IMR-90 (cell line): ENCODE data around the gene ASTN2. TPM values are rescaled to one million over a fixed set of nuclear protein-coding genes. Genes with fewer than 3 reads are reported as not detected.

Experiments
- ATAC-seq: fragments of 200-7000 bp; cut with Tn5 transposase; 2 replicates; pipeline ENCODE4 v1.9.1; 2020; ENCODE audit warnings: low read depth, mild to moderate bottlenecking, moderate library complexity
- BruUV-seq: library from RNA; stranded (reverse); fragments of 400-500 nt; replicated peaks from 2 replicates; lab custom pipeline; 2021; lab: Mats Ljungman, UMichigan
- CTCF ChIA-PET: fragments of 300-600 bp; formaldehyde crosslinking; extraction: SDS; loops from one replicate; lab custom pipeline; 2021; ENCODE audit warnings: antibody characterized with exemption; lab: Yijun Ruan, JAX
- POLR2A ChIA-PET: fragments of 300-600 bp; sonication (Branson Sonifier 250); formaldehyde crosslinking; loops from one replicate; lab custom pipeline; 2022; ENCODE audit warnings: antibody characterized with exemption; ENCODE audit not compliant: unreplicated experiment; lab: Charles Lee
- DNase-seq: peaks from one replicate; pipeline ENCODE4 v3.0.0; 2013
- H2AFZ ChIP-seq: replicated peaks from 2 replicates; pipeline ENCODE3; 2013; ENCODE audit warnings: low read length, mild to moderate bottlenecking; ENCODE audit not compliant: poor library complexity
- H2AK5ac ChIP-seq: 2 replicates; pipeline ENCODE4 v1.6.1; 2013; ENCODE audit warnings: low read depth, low read length, inconsistent platforms
- H2AK9ac ChIP-seq: replicated peaks from 2 replicates; pipeline ENCODE3; 2013; ENCODE audit warnings: mild to moderate bottlenecking, low read depth, low read length, moderate library complexity; ENCODE audit not compliant: poor library complexity
- H2BK120ac ChIP-seq: 2 replicates; pipeline ENCODE4 v1.6.1; 2013; ENCODE audit warnings: low read depth, low read length, inconsistent platforms
- H2BK15ac ChIP-seq: 3 replicates; pipeline ENCODE4 v1.6.1; 2013; ENCODE audit warnings: low read depth, low read length, inconsistent platforms
- H2BK20ac ChIP-seq: 2 replicates; pipeline ENCODE4 v1.6.1; 2013; ENCODE audit warnings: low read depth, mild to moderate bottlenecking, inconsistent platforms, low read length, moderate library complexity
- H2BK5ac ChIP-seq: 2 replicates; pipeline ENCODE4 v1.6.1; 2013; ENCODE audit warnings: mild to moderate bottlenecking, low read depth, low read length, inconsistent platforms; ENCODE audit not compliant: poor library complexity, severe bottlenecking
- H3K14ac ChIP-seq: replicated peaks from 2 replicates; pipeline ENCODE4 v1.6.1; 2013; ENCODE audit warnings: low read depth, low read length, inconsistent platforms
- H3K18ac ChIP-seq: 2 replicates; pipeline ENCODE4 v1.6.1; 2013; ENCODE audit warnings: low read depth, low read length, control low read depth
- H3K23ac ChIP-seq: 2 replicates; pipeline ENCODE4 v1.6.1; 2013; ENCODE audit warnings: low read depth, low read length, inconsistent platforms
- H3K27ac ChIP-seq: 2 replicates; pipeline ENCODE4 v1.5.1; 2013; ENCODE audit warnings: mild to moderate bottlenecking, control low read depth, low read length; ENCODE audit not compliant: insufficient read depth
- H3K27me3 ChIP-seq: 2 replicates; pipeline ENCODE4 v1.6.1; 2013; ENCODE audit warnings: low read length; ENCODE audit not compliant: control insufficient read depth, insufficient read depth
- H3K36me3 ChIP-seq: 2 replicates; pipeline ENCODE4 v1.6.1; 2013; ENCODE audit warnings: low read length, mixed read lengths; ENCODE audit not compliant: control insufficient read depth, insufficient read depth
- H3K4ac ChIP-seq: 2 replicates; pipeline ENCODE4 v1.6.1; 2013; ENCODE audit warnings: low read depth, low read length, inconsistent platforms
- H3K4me1 ChIP-seq: 2 replicates; pipeline ENCODE4 v1.6.1; 2013; ENCODE audit warnings: low read length, mixed read lengths; ENCODE audit not compliant: control insufficient read depth, insufficient read depth
- H3K4me2 ChIP-seq: 2 replicates; pipeline ENCODE4 v1.6.1; 2013; ENCODE audit warnings: low read depth, mild to moderate bottlenecking, control low read depth, low read length, moderate library complexity
- H3K4me3 ChIP-seq: 2 replicates; pipeline ENCODE4 v1.5.1; 2013; ENCODE audit warnings: low read depth, mild to moderate bottlenecking, control low read depth, low read length, moderate library complexity; ENCODE audit not compliant: insufficient read depth
- H3K56ac ChIP-seq: 2 replicates; pipeline ENCODE4 v1.6.1; 2013; ENCODE audit warnings: low read length, inconsistent platforms; ENCODE audit not compliant: insufficient read depth; ENCODE audit errors: extremely low read depth
- H3K79me1 ChIP-seq, 2 experiments: 2 replicates each; pipeline ENCODE4 v1.6.1; 2013; ENCODE audit warnings: low read length in 2 of 2, inconsistent platforms in 1 of 2, low read depth in 1 of 2
- H3K9ac ChIP-seq: 2 replicates; pipeline ENCODE4 v1.6.1; 2013; ENCODE audit warnings: low read depth, low read length, control low read depth
- H3K9me1 ChIP-seq: 2 replicates; pipeline ENCODE4 v1.6.1; 2013; ENCODE audit warnings: low read length, inconsistent platforms; ENCODE audit not compliant: insufficient read depth
- H3K9me3 ChIP-seq: 2 replicates; pipeline ENCODE4 v1.6.1; 2013; ENCODE audit warnings: low read length; ENCODE audit not compliant: control insufficient read depth, insufficient read depth
- H4K20me1 ChIP-seq: 2 replicates; pipeline ENCODE4 v1.6.1; 2013; ENCODE audit warnings: low read length, inconsistent platforms; ENCODE audit not compliant: insufficient read depth
- H4K5ac ChIP-seq: 2 replicates; pipeline ENCODE4 v1.6.1; 2013; ENCODE audit warnings: mild to moderate bottlenecking, low read depth, low read length, control low read depth
- H4K8ac ChIP-seq, 2 experiments: 2 replicates each; pipeline ENCODE4 v1.6.1; 2013; ENCODE audit warnings: low read depth in 2 of 2, low read length in 2 of 2, control low read depth in 1 of 2, inconsistent platforms in 1 of 2
- H4K91ac ChIP-seq: 2 replicates; pipeline ENCODE4 v1.6.1; 2013; ENCODE audit warnings: low read depth, low read length, inconsistent platforms; ENCODE audit not compliant: insufficient read depth
- BHLHE40 ChIP-seq: fragments of 150-350 bp; IDR thresholded peaks from 2 replicates; pipeline ENCODE4 v1.6.1; 2016; ENCODE audit warnings: mild to moderate bottlenecking, low read depth, low read length
- CTCF ChIP-seq: conservative IDR thresholded peaks from 2 replicates; pipeline ENCODE4 v1.5.1; 2012; ENCODE audit warnings: mild to moderate bottlenecking, low read depth, low read length, improper control_type of control experiment
- ELK1 ChIP-seq: fragments of 150-350 bp; IDR thresholded peaks from 2 replicates; pipeline ENCODE4 v1.6.1; 2016; ENCODE audit warnings: low read depth, mild to moderate bottlenecking, low read length, moderate library complexity, borderline replicate concordance
- MAFK ChIP-seq: IDR thresholded peaks from 2 replicates; pipeline ENCODE4 v1.6.1; 2012; ENCODE audit warnings: low read depth, low read length, improper control_type of control experiment
- USF2 ChIP-seq: fragments of 150-350 bp; IDR thresholded peaks from 2 replicates; pipeline ENCODE4 v1.6.1; 2017; ENCODE audit warnings: mild to moderate bottlenecking, antibody characterized with exemption, low read length, low read depth
- whole genome bisulfite sequencing, 2 experiments: methylation state at CpG; one replicate each; pipeline versions ENCODE4 v1.1.5 to v1.1.7; 2013; ENCODE audit warnings: missing lambda C conversion rate in 2 of 2; ENCODE audit not compliant: insufficient read length in 1 of 2; ENCODE audit errors: extremely low coverage in 2 of 2; 5-methylcytosine and 5-hydroxymethylcytosine counted together
- dilution Hi-C: fragments of 300-500 bp; cut with HindIII; formaldehyde crosslinking; loops from one replicate; pipeline ENCODE4 v1.14.3; 2018; ENCODE audit warnings: low sequenced_read_pairs; ENCODE audit not compliant: unreplicated experiment
- in situ Hi-C: fragments of 300-500 bp; cut with MboI; formaldehyde crosslinking; loops from 3 replicates; pipeline ENCODE4 v1.14.3; 2019; ENCODE audit warnings: low sequenced_read_pairs, inconsistent platforms, mixed read lengths
- intact Hi-C: fragments of 100-400 bp; cut with micrococcal nuclease; formaldehyde crosslinking; loops from 2 replicates; pipeline ENCODE4 v1.10.0; 2022
- polyA plus RNA-seq, 3 experiments: library from polyadenylated mRNA; depleted of rRNA; stranded (reverse); fragments of >200 nt; gene quantifications; 2 replicates each; pipeline ENCODE4 v1.2.3, GENCODE V29; 2012; ENCODE audit warnings: low replicate concordance in 1 of 3
- total RNA-seq: library from RNA; depleted of rRNA; stranded (reverse); fragments of >200 nt; gene quantifications from 2 replicates; pipeline ENCODE4 v1.2.3, GENCODE V29; 2012

The ASTN2 gene
- total and polyA plus RNA-seq, 2 of the 4 experiments (the other 2 are of a cell fraction): 3.8 to 6.8 TPM

GRCh38 chr9:117114768-117115167 is 300.1 kb downstream of the ASTN2 start:
- Histone ChIP-seq H3K27ac (no peak overlapping the region), H3K18ac (no peak overlapping the region), H2BK120ac (no peak overlapping the region), H3K4me1 (no peaks in the 10 kb centered on the region), H3K56ac (no peak overlapping the region), H2BK5ac (no peak overlapping the region), H3K9me1 (no peaks in the 10 kb centered on the region), H3K4me2 (no peak overlapping the region), H2AFZ (no peak overlapping the region), H2BK15ac (no peak overlapping the region), H3K14ac (no peak overlapping the region), H3K79me1 (no peaks in the 10 kb centered on the region), H2AK5ac (no peak overlapping the region), H3K23ac (no peak overlapping the region), H3K4ac (no peak overlapping the region), H3K36me3 (no peaks in the 10 kb centered on the region), H4K91ac (no peak overlapping the region), H4K8ac (no peak overlapping the region), H3K27me3 (no peaks in the 10 kb centered on the region), H3K9ac (no peak overlapping the region), H3K4me3 (no peak overlapping the region), H4K5ac (no peak overlapping the region), H2BK20ac (no peak overlapping the region), H3K9me3 (0 out of 2 replicates have a peak, but pooled peaks cover 2% of the 10 kb centered on the region), H4K20me1 (no peaks in the 10 kb centered on the region), H2AK9ac (no peak overlapping the region)
- no peak for DNase-seq
- ChIA-PET POLR2A (no interaction called here), CTCF (no interaction called here)
- no CpG with 5 or more reads among the region's 2 CpGs for WGBS, 2 experiments
- no TSS peak for BruUV-seq
- in situ Hi-C loops (no loop called here), dilution Hi-C loops (no loop called here), intact Hi-C loops (no loop called here)
- ATAC-seq: no peak
- no peak for TF ChIP-seq CTCF
- TF ChIP-seq BHLHE40: no peak
- no peak for TF ChIP-seq USF2
- no peak for TF ChIP-seq MAFK
- TF ChIP-seq ELK1: no peak
